ENCODE measurements around the gene ISOC1. TPM values are rescaled to one million over a fixed set of nuclear protein-coding genes. Genes with fewer than 3 reads are reported as not detected.

Gene ISOC1
- total RNA-seq, 1 donor from 2014 or later: 32.7 TPM

DNA sequence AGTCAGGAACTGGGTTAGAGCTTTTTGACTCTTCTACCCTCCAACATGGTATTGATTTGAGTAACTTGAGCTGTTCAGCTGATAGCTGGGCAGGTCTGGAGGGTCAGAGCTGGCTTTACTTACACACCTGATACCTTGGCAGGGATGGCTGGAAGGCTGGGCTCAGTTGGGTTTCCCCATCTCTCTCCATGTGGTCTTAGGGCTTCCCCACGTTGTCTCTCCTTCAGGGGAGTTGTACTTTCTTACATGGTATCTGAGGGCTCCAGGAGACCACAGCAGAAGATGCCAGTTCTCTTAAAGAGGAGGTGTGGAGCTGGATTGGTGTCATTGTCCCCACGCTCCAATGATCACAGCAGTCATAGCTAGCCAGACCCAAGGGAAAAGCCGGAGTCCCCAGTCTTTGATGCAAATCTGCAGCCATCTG, 25.6 kb downstream of the ISOC1 start:
- Mint-ChIP-seq H3K27ac (no peak overlapping the region), H3K9me3 (no peaks in the 10 kb centered on the region), H3K4me1 (peaks cover 21% of the 10 kb centered on the region), H3K4me3 (no peak overlapping the region), H3K27me3 (ENCODE audit: low read depth) (no peaks in the 10 kb centered on the region), H3K36me3 (no peaks in the 10 kb centered on the region)
- TF ChIP-seq, protein P1, sequence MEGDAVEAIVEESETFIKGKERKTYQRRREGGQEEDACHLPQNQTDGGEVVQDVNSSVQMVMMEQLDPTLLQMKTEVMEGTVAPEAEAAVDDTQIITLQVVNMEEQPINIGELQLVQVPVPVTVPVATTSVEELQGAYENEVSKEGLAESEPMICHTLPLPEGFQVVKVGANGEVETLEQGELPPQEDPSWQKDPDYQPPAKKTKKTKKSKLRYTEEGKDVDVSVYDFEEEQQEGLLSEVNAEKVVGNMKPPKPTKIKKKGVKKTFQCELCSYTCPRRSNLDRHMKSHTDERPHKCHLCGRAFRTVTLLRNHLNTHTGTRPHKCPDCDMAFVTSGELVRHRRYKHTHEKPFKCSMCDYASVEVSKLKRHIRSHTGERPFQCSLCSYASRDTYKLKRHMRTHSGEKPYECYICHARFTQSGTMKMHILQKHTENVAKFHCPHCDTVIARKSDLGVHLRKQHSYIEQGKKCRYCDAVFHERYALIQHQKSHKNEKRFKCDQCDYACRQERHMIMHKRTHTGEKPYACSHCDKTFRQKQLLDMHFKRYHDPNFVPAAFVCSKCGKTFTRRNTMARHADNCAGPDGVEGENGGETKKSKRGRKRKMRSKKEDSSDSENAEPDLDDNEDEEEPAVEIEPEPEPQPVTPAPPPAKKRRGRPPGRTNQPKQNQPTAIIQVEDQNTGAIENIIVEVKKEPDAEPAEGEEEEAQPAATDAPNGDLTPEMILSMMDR (IDR thresholded peaks at IDR 0.05; ENCODE audit: unreplicated experiment): no peak
- no peak for DNase-seq (ENCODE audit: low spot score in 2 of 2, unreplicated experiment in 2 of 2)

DNA sequence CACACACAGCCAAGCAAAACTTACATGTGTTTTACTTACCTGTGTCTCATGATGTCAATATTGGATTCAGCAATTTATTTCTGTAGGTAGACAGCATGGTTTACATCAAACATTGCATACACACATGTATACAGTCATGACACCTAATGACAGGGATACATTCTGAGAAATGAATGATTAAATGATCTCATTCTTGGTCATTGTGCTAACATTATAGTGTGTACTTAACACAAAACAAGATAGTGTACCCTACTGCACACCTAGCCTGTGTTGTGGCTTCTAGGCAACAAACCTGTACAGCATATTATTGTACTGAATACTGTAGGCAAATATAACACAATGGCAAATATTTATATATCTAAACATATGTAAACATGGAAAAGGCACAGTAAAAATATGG, 28.0 kb downstream of the ISOC1 start:
- Mint-ChIP-seq H3K27me3 (ENCODE audit: low read depth) (no peaks in the 10 kb centered on the region), H3K4me3 (no peak overlapping the region), H3K27ac (no peak overlapping the region), H3K9me3 (no peaks in the 10 kb centered on the region), H3K36me3 (no peaks in the 10 kb centered on the region), H3K4me1 (peaks cover 27% of the 10 kb centered on the region)
- DNase-seq (ENCODE audit: low spot score in 2 of 2, unreplicated experiment in 2 of 2): no peak
- TF ChIP-seq, protein P1 (IDR thresholded peaks at IDR 0.05; ENCODE audit: unreplicated experiment): no peak

DNA sequence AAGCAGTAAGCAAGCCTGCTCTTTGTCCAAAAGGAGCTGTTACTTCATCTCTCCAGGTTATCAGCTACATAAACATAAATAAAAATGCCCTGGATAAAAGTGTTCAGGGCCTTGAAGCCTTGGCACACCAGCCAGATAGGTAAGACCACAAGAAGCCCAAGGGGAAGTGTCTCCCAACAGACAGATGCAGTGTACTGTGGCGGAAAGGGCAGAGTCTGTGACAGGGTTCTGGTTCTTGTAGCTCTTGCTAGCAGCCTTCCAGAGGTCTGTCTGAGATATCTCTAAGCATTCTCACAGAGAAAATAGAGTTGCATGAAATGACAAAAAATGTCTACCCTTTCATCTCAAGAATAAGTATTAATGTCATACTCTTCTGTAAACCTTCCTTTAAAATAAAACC, 30.1 kb downstream of the ISOC1 start:
- TF ChIP-seq, protein P1 (IDR thresholded peaks at IDR 0.05; ENCODE audit: unreplicated experiment): no peak
- no peak for DNase-seq (ENCODE audit: low spot score in 2 of 2, unreplicated experiment in 2 of 2)
- no peaks in the 10 kb centered on the region for H3K9me3 Mint-ChIP-seq
- no peak overlapping the region for H3K27ac Mint-ChIP-seq
- no peaks in the 10 kb centered on the region for H3K27me3 Mint-ChIP-seq (ENCODE audit: low read depth)
- H3K4me1 Mint-ChIP-seq: peaks cover 10% of the 10 kb centered on the region
- no peak overlapping the region for H3K4me3 Mint-ChIP-seq
- no peaks in the 10 kb centered on the region for H3K36me3 Mint-ChIP-seq

DNA sequence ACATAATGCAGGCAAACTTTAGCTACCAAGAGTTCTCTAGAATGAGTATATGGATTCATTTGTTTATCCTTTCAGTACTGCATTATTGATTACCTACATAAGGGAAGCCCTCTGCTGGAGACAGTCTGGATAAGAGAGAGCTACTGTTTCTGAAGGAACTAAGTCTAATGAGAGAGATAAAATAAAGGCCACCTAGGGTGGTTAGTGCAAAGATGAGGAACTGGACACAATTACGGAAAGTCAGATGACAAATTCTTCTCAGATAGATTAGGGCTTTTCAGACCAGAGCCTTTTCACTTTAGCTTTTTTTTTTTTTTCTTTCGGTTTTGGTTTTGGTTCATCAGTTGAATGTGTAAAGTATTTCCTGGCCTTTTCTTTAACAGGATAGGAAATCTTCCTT, 31.3 kb downstream of the ISOC1 start:
- no peaks in the 10 kb centered on the region for H3K27me3 Mint-ChIP-seq (ENCODE audit: low read depth)

DNA sequence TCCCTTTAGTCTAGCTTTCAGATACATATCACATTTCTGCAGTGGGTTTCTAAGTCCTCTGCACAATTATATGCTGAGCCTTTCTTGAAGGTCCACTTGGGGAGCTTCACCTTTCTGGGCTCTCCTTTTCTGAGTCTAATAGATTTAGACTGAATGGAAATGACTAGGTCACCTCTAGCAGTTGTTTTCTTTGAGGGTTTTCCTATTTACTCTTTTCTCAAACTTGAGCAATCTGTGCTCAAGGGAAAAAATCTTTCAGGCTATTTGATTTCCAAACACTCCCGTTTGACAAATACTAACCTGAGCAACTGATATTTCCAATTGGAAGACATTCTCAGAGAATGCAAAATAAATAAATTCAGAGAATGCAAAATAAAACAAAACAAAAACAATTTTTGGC, 39.0 kb downstream of the ISOC1 start:
- Mint-ChIP-seq H3K27ac (no peak overlapping the region), H3K36me3 (no peaks in the 10 kb centered on the region), H3K4me1 (no peaks in the 10 kb centered on the region), H3K27me3 (ENCODE audit: low read depth) (no peaks in the 10 kb centered on the region), H3K4me3 (no peak overlapping the region), H3K9me3 (peaks cover 13% of the 10 kb centered on the region)
- TF ChIP-seq, protein P1 (IDR thresholded peaks at IDR 0.05; ENCODE audit: unreplicated experiment): no peak
- DNase-seq (ENCODE audit: low spot score in 2 of 2, unreplicated experiment in 2 of 2): no peak

More for the DNA sequence above, 31.3 kb downstream of the ISOC1 start:
- TF ChIP-seq, protein P1 (IDR thresholded peaks at IDR 0.05; ENCODE audit: unreplicated experiment): no peak
- no peak overlapping the region for H3K4me3 Mint-ChIP-seq
- H3K36me3 Mint-ChIP-seq: no peaks in the 10 kb centered on the region
- no peaks in the 10 kb centered on the region for H3K9me3 Mint-ChIP-seq
- H3K27ac Mint-ChIP-seq: no peak overlapping the region
- peaks cover 10% of the 10 kb centered on the region for H3K4me1 Mint-ChIP-seq
- DNase-seq (ENCODE audit: low spot score in 2 of 2, unreplicated experiment in 2 of 2): no peak

DNA sequence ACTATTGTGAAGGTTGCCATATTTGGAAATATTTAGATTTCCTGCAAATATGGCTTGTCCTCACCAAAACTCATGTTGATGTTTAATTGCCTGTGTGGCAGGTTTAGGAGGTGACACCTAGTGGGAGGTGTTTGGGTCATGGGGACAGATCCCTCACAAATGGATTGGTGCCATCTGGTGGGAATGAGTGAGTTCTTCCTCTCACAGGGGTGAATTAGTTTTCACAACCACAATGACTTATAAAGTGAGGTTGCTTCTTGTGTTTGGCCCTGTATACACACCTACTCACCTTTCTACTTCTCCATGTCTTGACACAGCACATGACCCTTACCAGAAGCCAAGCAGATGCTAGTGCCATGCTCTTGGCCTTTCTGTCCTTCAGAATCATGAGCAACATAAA, 41.1 kb downstream of the ISOC1 start:
- Mint-ChIP-seq H3K27me3 (ENCODE audit: low read depth) (no peaks in the 10 kb centered on the region), H3K36me3 (no peaks in the 10 kb centered on the region), H3K4me1 (peaks cover 2% of the 10 kb centered on the region), H3K27ac (no peak overlapping the region), H3K4me3 (no peak overlapping the region), H3K9me3 (peaks cover 13% of the 10 kb centered on the region)
- no peak for DNase-seq (ENCODE audit: low spot score in 2 of 2, unreplicated experiment in 2 of 2)
- TF ChIP-seq, protein P1 (IDR thresholded peaks at IDR 0.05; ENCODE audit: unreplicated experiment): no peak

All from mesothelial cell of epicardium (in vitro differentiated cells).